GM19023 (cell line): ENCODE results near the gene ELMO3.

ENCODE experiments used
- ATAC-seq: cut with Tn5 transposase; IDR thresholded peaks from one replicate; pipeline ENCODE4 v1.9.1; 2021; ENCODE audit warnings: mild to moderate bottlenecking, moderate library complexity; ENCODE audit not compliant: unreplicated experiment

The ELMO3 gene

GRCh38 chr16:67252609-67253497 is 53.9 kb downstream of the ELMO3 start:
- ATAC-seq = no peak
